ENCODE measurements around the gene HUNK. TPM values are rescaled to one million over a fixed set of nuclear protein-coding genes. Genes with fewer than 3 reads are reported as not detected.

HUNK gene
- polyA plus RNA-seq, 3 donors from 2014 or later, result not detected

DNA sequence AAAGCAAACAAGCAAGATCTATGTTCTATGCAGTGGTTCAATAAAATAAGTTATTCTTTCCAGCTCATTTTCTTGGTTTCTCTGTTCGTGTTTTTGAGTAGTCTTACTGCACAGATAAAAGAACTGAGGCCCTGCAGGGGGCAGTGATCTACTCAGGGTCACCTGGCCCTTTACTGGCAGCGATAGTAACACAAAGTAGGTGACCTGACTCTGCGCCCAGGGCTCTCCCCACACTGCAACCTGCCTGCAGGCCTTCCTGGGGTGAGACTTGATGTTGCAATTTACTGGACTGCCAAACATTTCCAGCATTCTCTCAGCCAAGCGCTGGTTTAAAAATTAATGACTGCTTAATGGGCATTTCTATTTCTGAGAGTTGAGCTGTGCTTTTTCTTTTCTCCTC is 110.3 kb downstream of the HUNK start:
- Mint-ChIP-seq H3K9me3 (no peaks in the 10 kb centered on the region), H3K4me1 (no peaks in the 10 kb centered on the region), H3K27me3 (ENCODE audit: low read depth in 3 of 3) (peaks cover 2 to 15% (median 5%) of the 10 kb centered on the region in 3 donors), H3K36me3 (no peaks in the 10 kb centered on the region), H3K4me3 (no peak overlapping the region), H3K27ac (no peak overlapping the region)
- DNase-seq, result no peak

DNA sequence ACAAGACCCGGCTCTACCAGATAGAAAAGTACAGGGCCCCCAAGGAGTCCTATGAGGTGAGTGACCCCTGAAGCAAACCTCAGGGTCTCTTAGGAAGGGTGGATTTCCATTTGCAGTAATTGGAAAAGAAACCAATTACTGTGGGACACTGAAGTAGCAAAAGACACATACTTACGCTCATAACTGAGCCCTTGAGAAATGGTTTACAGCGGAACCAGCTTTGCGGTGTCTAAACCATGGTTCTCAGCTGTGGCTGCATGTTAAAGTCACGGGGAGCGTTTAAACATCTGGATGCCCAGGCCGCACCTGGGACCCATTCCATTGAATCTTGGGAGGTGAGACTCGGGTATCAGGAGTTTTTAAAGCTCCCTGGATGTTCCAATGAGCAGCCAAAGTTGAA is 110.7 kb downstream of the HUNK start:
- no peak for DNase-seq
- Mint-ChIP-seq H3K27me3 (ENCODE audit: low read depth in 3 of 3) (peaks cover 2 to 12% (median 5%) of the 10 kb centered on the region in 3 donors), H3K4me3 (no peak overlapping the region), H3K27ac (no peak overlapping the region), H3K4me1 (no peaks in the 10 kb centered on the region), H3K9me3 (no peaks in the 10 kb centered on the region), H3K36me3 (no peaks in the 10 kb centered on the region)

DNA sequence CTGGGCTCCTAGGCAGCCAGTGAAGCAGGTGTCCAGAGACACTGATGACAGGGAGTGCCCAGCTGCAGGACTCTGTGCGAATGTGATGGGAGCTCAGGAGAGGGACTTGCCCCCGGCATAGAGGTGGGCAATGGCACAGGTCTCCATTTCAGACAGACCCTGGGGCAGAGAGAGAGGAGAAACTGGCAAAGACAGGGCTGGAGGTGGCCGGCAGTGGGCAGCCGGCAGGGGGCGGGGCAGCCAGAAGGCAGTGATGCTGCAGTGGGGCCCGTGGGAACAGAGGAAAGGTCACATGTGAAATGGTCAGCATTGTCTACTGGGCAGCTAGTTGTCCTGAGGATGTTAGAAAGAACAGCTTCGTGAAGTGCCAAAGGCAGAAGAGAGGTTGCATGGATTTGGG is 112.6 kb downstream of the HUNK start:
- no peaks in the 10 kb centered on the region for H3K9me3 Mint-ChIP-seq
- no peaks in the 10 kb centered on the region for H3K36me3 Mint-ChIP-seq
- H3K4me1 Mint-ChIP-seq, result no peaks in the 10 kb centered on the region
- no peak overlapping the region for H3K27ac Mint-ChIP-seq
- peaks cover 4 to 20% (median 5%) of the 10 kb centered on the region in 3 donors for H3K27me3 Mint-ChIP-seq (ENCODE audit: low read depth in 3 of 3)
- no peak overlapping the region for H3K4me3 Mint-ChIP-seq
- no peak for DNase-seq

DNA sequence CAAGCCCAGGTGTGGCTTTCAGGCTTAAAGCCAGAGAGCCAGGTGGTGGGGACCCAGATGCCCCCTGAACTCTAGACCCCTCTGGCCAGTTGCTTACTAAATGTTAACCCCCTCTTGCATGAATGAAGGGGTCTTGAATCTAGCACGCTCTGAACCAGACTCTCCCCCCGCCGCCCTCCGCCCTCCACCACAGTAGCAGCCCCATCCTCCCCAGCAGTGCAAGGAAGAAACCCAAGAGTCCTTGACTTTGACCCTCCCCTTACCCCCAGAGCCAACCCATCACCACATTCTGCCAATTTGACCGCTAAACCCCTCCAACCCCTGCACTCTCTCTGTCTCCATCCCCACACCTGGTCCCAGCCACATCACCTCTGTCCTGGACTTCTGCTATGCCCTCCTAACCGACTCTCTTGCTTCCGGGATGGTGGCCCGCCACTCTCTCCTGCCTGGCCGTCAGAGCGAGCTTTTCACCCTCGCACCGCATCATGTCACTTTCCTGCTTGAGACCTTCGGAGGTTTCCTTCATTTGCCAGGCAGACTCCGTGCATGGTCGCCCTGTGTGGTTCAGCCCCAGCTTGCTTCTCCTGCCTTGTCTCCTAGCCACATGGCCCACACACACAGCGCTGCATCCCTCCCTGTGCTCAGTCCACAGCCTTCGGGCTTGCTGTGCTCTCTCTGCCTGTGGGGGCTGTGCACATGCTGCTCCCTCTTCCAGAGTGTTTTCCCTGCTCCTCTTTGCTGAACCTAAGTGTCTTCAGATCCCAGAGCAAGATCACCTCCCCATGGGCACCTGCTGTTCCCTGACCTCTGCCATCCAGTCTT is 113.4 kb downstream of the HUNK start:
- Mint-ChIP-seq H3K36me3 (no peaks in the 10 kb centered on the region), H3K4me3 (no peak overlapping the region), H3K27me3 (ENCODE audit: low read depth in 3 of 3) (peaks cover 2 to 20% (median 4%) of the 10 kb centered on the region in 3 donors), H3K27ac (no peak overlapping the region), H3K4me1 (no peaks in the 10 kb centered on the region), H3K9me3 (no peaks in the 10 kb centered on the region)
- DNase-seq, result no peak

DNA sequence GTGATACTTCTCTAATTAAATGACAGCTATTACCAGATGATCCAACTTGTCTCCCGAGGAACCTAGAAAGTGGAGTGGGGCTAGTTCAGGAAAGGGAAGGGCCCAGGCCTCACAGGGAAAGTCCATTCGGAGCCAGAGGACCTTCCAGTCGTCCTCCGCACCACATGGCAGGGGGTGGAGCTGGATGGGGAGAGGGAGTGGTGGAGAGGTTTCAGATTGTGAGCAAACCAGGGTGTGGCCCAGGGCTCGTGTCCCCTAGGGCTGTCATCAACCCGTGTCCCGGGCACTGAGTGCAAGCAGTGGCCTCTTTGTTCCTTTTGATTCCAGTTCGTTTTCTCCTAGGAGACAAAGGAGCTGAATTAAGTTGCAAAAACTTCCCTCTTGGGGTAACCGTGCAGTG is 114.9 kb downstream of the HUNK start:
- no peak overlapping the region for H3K4me3 Mint-ChIP-seq
- H3K27me3 Mint-ChIP-seq (ENCODE audit: low read depth in 3 of 3), result peaks cover 2 to 21% (median 2%) of the 10 kb centered on the region in 3 donors
- H3K9me3 Mint-ChIP-seq, result no peaks in the 10 kb centered on the region
- H3K36me3 Mint-ChIP-seq, result no peaks in the 10 kb centered on the region
- no peaks in the 10 kb centered on the region for H3K4me1 Mint-ChIP-seq
- DNase-seq, result no peak
- H3K27ac Mint-ChIP-seq, result no peak overlapping the region

DNA sequence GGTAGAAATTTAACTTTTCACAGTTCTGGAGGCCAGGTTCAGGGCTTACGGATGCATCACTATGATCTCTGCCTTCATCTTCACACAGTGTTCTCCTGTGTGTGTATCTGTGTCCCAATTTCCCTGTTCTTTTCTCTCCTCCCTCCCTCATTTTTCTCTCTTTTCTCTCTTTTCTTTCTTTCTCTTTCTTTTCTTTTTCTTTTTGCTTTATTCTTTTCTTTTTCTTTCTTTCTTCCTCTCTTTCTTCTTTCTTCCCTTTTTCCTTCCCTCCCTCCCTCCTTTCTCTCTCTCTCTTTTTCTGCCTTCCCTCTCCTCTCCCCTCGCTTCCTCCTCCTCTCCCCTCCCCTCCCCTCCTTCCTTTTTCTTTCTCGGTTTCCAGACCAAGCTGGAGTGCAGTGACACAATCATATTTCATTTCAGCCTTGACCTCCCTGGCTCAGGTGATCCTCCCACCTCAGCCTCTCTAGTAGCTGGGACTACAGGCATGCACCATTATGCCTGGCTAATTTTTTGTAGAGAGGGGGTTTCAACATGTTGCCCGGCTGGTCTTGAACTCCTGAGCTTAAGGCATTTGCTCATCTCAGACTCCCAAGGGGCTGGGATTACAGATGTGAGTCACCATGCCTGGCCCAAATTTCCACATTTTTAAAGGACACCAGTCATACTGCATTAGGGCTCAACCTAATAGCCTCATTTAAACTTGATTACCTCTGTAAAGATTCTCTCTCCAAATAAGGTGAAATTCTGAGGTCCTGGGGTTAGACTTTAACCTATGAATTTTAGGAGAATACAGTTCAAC is 115.9 kb downstream of the HUNK start:
- no peaks in the 10 kb centered on the region for H3K4me1 Mint-ChIP-seq
- H3K27ac Mint-ChIP-seq, result no peak overlapping the region
- no peak overlapping the region for H3K4me3 Mint-ChIP-seq
- DNase-seq, result no peak
- no peaks in the 10 kb centered on the region for H3K36me3 Mint-ChIP-seq
- no peaks in the 10 kb centered on the region for H3K9me3 Mint-ChIP-seq
- H3K27me3 Mint-ChIP-seq (ENCODE audit: low read depth in 3 of 3), result peaks cover 2 to 22% (median 2%) of the 10 kb centered on the region in 3 donors

DNA sequence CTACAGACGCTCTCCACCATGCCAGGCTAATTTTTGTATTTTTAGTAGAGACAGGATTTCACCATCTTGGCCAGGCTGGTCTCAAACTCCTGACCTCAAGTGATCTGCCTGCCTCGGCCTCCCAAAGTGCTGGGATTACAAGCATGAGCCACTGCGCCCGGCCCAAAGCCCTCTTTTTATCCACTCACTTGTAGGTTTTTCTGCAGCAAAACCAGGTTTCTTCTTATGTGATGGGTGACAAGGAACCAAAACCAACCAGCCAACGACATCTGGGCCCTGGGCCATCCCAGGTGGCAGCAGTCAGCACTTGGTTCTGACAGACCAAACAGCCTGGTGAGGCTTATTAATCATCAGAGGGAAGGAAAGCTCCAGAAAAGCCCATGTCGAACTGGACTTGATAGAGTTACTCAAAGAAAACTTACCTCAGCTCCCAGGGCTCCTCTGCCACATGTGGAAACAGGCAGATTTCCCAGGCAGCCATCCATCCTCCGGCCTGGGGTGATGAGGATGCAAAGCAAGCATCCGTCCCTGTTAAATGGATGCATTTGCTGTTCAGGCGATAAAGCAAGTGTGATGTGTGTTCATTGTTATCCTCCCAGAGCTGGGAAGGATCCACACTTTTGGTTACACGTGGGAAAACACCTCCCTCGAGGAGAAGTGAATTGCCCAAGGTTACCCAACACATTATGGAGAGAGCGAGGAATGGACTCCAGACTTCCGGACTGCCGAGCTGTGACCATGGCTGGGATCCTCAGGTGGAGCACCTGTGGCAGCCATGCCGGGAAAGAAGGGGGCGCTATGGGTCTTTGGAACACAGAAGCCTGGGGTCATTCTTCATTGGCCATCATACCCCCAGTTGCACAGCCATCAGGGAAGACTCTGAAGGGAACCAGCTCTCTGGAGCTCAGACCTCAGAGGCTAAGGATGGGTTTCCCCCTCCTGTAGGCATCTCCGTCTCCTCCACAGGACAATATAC is 118.8 kb downstream of the HUNK start:
- no peaks in the 10 kb centered on the region for H3K4me1 Mint-ChIP-seq
- no peaks in the 10 kb centered on the region for H3K36me3 Mint-ChIP-seq
- H3K27me3 Mint-ChIP-seq (ENCODE audit: low read depth in 3 of 3), result peaks cover 2 to 16% (median 6%) of the 10 kb centered on the region in 3 donors
- no peak for DNase-seq
- H3K4me3 Mint-ChIP-seq, result no peak overlapping the region
- no peak overlapping the region for H3K27ac Mint-ChIP-seq
- H3K9me3 Mint-ChIP-seq, result no peaks in the 10 kb centered on the region

DNA sequence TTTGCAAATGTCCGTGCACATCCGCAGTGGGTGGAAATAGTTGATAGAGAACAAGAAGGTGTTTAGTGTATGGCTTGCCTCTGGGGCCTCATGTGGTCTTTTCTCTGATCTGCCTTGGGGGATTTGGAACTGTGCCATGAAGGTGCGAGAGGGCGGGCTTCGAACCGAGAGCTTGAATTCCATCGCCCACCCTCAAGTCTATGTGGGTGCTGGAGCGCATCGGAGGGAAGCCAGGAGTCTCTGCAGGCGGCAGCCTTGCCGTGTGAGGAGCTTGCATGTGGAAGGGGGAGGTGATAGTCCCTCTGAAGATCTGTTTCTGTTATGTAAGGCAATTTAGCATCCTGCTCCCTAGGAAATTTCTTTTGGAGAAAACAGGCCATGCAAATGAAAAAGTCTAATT is 119.6 kb downstream of the HUNK start:
- Mint-ChIP-seq H3K4me1 (no peaks in the 10 kb centered on the region), H3K9me3 (no peaks in the 10 kb centered on the region), H3K27ac (no peak overlapping the region)

DNA sequence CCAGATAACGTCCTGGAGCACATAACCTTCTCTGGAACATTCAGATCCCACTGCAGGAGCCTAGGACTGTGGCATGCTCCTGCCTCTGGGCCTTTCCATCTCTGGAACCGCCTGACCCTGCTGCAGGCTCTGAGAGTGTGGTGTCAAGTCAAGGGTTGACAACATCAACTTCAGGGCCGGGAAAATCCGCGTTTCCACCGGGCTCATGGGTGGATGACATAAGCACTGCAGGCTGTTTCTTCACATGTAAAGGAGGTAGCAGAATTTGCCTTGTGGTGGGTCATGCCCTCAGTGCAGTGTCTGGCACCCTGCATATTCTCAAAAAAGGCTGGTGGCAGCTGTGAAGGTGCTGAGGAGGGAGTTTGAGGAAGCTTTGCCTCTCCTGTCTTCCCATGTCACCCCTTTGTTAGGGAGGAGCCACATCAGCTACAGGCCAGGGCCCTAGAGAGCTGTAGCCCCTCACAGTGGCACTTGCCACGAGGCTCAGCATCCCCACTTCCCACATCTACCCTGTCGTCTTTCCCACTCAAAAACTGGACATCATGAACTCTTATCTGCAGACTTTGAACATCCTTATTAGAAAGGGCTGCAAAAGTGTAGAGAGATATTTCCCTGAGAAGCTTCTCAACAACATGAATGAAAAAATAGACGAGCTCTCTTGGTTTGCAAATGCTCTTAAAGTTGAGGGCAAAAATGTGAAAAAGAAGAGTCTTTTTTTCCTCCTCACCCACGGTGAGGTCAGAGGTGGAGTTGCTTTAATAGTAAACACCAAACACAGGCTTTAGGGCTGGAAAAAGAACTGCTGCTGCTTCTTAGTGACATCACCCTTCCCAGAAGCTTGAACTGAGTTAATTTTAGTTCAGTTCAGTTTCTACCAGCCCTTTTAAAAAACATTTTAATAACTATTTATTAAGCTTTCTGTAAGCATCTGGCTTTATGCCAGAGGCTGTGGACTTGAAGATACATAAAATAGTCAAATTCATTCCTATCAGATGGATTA is 121.3 kb downstream of the HUNK start:
- Mint-ChIP-seq H3K27me3 (ENCODE audit: low read depth in 3 of 3) (peaks cover 2 to 8% (median 6%) of the 10 kb centered on the region in 3 donors), H3K4me3 (no peak overlapping the region)

More for the DNA sequence above, 119.6 kb downstream of the HUNK start:
- DNase-seq, result no peak
- Mint-ChIP-seq H3K36me3 (no peaks in the 10 kb centered on the region), H3K4me3 (no peak overlapping the region), H3K27me3 (ENCODE audit: low read depth in 3 of 3) (peaks cover 2 to 13% (median 6%) of the 10 kb centered on the region in 3 donors)

DNA sequence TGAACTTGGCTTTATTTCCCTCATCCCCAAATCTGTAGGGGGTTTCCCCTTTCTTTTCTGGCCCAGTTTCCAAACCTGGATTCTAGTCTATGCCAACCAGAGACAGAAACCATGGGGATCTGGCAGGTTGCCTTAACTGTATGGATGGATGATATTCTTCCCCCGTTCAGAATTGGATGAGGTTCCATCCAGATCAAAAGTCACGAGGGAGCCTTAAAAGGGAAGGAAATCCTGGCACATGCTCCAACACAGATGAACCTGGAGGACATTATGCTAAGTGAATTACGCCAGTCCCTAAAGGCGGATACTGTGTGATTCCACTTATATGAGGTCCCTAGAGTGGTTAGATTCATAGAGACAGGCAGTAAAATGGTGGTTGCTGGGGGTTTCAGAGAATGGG is 124.4 kb downstream of the HUNK start:
- peaks cover 0 to 7% (median 4%) of the 10 kb centered on the region in 3 donors for H3K27me3 Mint-ChIP-seq (ENCODE audit: low read depth in 3 of 3)
- no peak overlapping the region for H3K27ac Mint-ChIP-seq
- no peaks in the 10 kb centered on the region for H3K9me3 Mint-ChIP-seq
- H3K4me1 Mint-ChIP-seq, result no peaks in the 10 kb centered on the region
- DNase-seq, result no peak
- H3K4me3 Mint-ChIP-seq, result no peak overlapping the region
- H3K36me3 Mint-ChIP-seq, result no peaks in the 10 kb centered on the region

More for the DNA sequence above, 121.3 kb downstream of the HUNK start:
- Mint-ChIP-seq H3K27ac (no peak overlapping the region), H3K9me3 (no peaks in the 10 kb centered on the region), H3K36me3 (no peaks in the 10 kb centered on the region), H3K4me1 (no peaks in the 10 kb centered on the region)
- DNase-seq, result no peak

DNA sequence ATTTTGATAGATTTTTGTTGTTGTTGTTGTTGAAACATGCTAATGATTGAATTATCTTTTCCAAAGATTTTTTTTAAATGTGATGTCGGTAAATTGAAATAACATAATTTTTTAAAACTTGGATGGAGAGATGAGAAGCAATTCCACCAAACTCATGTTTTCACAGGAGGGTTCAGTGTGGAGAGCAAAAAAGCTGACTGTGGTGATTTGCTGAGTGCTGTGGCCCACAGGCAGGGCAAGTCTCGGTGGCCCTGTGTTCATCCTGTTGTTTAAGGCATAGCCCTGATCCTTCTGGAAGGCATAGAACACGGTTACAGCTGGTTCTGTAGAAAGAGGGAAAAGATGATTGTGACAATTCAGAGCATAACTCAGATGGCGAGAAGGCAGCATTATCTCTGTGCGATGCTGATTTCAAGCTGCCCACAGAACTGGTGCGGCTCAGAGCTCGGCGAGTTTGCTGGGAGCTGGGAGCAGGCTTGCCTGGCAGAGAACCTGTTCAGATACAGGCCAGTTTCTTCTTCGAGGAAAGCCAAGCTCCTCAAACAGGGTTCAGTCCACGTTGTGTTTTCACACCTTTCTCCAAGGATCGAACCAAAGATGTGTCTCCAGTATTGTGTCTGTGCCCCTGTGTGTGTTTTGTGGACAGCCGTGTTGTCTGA is 127.1 kb downstream of the HUNK start:
- H3K9me3 Mint-ChIP-seq, result no peaks in the 10 kb centered on the region
- no peak for DNase-seq
- no peak overlapping the region for H3K4me3 Mint-ChIP-seq
- H3K27ac Mint-ChIP-seq, result no peak overlapping the region
- no peaks in the 10 kb centered on the region for H3K4me1 Mint-ChIP-seq
- H3K27me3 Mint-ChIP-seq (ENCODE audit: low read depth in 3 of 3), result peaks cover 0 to 7% (median 2%) of the 10 kb centered on the region in 3 donors
- no peaks in the 10 kb centered on the region for H3K36me3 Mint-ChIP-seq

DNA sequence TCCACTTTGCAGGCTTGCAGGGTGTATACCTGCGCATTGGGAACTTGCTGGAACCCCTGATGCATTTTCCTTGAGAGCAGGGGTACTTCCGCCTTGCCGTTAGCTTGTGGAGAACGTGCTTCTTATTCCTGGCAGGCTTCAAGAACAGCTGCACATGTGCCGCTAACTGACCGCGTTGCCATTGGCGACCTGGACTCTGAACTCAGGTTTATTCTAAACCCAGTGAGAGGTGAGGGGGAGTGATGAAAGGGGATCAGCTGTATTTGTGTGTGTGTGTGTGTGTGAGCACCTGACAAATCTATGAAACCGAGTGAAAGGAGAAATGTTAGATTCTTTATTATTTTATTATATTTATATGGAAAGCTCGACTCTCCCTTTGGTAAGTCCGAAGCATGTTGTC is 128.6 kb downstream of the HUNK start:
- H3K4me1 Mint-ChIP-seq, result no peaks in the 10 kb centered on the region
- H3K4me3 Mint-ChIP-seq, result no peak overlapping the region
- H3K9me3 Mint-ChIP-seq, result no peaks in the 10 kb centered on the region
- H3K27ac Mint-ChIP-seq, result no peak overlapping the region
- H3K36me3 Mint-ChIP-seq, result no peaks in the 10 kb centered on the region
- DNase-seq, result no peak
- H3K27me3 Mint-ChIP-seq (ENCODE audit: low read depth in 3 of 3), result peaks cover 0 to 3% (median 2%) of the 10 kb centered on the region in 3 donors
